Measurements from ENCODE around the gene PDGFRA. TPM values are rescaled to one million over a fixed set of nuclear protein-coding genes. Genes with fewer than 3 reads are reported as not detected.

The PDGFRA gene
- total RNA-seq, 1 donor from 2014 or later, result 91.5 TPM

DNA sequence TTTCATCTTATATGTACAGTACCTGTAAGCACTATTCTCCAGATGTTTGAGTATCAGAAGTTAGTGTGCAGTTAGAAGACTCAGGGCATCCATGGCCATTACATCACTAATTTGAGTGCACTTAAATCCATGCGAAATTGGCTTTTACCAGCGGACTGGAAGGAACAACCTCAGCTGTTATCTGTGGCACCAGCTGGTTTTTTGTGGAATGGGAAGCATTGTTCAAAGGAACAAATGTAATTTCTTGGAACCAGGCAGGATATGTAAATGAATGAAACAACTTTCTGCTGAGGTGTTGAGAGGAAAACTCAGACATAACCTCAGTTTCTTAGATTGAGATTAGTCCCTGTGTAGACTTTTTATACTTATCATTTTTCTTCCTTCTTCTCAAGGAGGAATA lies 60.2 kb downstream of the PDGFRA start:
- Histone ChIP-seq H3K4me3 (no peak overlapping the region), H3K9me3 (no peaks in the 10 kb centered on the region), H3K27ac (no peak overlapping the region), H3K27me3 (no peaks in the 10 kb centered on the region), H3K36me3 (peaks cover 10% of the 10 kb centered on the region), H3K4me1 (no peaks in the 10 kb centered on the region)
- TF ChIP-seq, protein P1, sequence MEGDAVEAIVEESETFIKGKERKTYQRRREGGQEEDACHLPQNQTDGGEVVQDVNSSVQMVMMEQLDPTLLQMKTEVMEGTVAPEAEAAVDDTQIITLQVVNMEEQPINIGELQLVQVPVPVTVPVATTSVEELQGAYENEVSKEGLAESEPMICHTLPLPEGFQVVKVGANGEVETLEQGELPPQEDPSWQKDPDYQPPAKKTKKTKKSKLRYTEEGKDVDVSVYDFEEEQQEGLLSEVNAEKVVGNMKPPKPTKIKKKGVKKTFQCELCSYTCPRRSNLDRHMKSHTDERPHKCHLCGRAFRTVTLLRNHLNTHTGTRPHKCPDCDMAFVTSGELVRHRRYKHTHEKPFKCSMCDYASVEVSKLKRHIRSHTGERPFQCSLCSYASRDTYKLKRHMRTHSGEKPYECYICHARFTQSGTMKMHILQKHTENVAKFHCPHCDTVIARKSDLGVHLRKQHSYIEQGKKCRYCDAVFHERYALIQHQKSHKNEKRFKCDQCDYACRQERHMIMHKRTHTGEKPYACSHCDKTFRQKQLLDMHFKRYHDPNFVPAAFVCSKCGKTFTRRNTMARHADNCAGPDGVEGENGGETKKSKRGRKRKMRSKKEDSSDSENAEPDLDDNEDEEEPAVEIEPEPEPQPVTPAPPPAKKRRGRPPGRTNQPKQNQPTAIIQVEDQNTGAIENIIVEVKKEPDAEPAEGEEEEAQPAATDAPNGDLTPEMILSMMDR (IDR thresholded peaks at IDR 0.05), result no peak
- intact Hi-C loops (cut with DNase I), result no loop called here
- DNase-seq (no peak), ATAC-seq (no peak)

DNA sequence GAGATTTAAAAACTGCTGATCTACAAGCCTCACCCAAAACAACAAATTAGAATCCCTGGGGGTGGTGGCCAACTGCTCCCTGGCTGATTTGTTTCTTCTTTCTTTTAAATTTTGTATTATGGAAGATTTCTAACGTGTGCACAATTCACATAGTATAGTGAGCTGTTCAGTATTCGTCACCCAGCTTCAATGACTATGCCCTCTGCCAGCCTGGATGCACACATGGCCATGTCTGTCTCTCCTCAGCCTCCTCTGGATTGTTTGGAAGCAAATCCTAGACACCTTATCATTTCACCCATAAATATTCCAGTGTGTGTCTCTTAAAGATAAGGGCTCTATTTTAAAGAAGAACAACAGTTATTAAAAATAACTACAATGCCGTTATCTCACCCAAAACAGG lies 61.9 kb downstream of the PDGFRA start:
- Histone ChIP-seq H3K27me3 (no peaks in the 10 kb centered on the region), H3K27ac (no peak overlapping the region), H3K4me3 (no peak overlapping the region), H3K36me3 (peaks cover 10% of the 10 kb centered on the region), H3K9me3 (no peaks in the 10 kb centered on the region), H3K4me1 (no peaks in the 10 kb centered on the region)
- ATAC-seq, result no peak
- TF ChIP-seq, protein P1 (IDR thresholded peaks at IDR 0.05), result no peak
- intact Hi-C loops (cut with DNase I), result no loop called here
- no peak for DNase-seq

DNA sequence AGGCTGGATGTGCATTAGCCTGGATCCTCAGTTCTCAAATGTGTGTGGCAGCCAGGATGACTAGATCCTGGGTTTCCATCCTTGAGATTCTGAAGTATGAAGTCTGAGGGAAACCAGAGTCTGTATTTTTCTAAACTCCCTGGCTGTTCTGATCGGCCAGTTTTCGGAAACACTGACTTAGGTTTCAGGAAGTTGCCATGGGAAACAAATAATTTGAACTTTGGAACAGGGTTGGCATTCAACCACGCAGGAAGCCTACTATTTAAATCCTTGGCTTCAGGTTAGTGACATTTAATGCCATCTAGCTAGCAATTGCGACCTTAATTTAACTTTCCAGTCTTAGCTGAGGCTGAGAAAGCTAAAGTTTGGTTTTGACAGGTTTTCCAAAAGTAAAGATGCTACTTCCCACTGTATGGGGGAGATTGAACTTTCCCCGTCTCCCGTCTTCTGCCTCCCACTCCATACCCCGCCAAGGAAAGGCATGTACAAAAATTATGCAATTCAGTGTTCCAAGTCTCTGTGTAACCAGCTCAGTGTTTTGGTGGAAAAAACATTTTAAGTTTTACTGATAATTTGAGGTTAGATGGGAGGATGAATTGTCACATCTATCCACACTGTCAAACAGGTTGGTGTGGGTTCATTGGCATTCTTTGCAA lies 67.6 kb downstream of the PDGFRA start:
- Histone ChIP-seq H3K36me3 (no peaks in the 10 kb centered on the region), H3K4me1 (no peaks in the 10 kb centered on the region), H3K27ac (no peak overlapping the region), H3K27me3 (no peaks in the 10 kb centered on the region), H3K4me3 (no peak overlapping the region), H3K9me3 (no peaks in the 10 kb centered on the region)
- DNase-seq (no peak), ATAC-seq (no peak)
- intact Hi-C loops (cut with DNase I), result no loop called here
- TF ChIP-seq, protein P1 (IDR thresholded peaks at IDR 0.05), result no peak

DNA sequence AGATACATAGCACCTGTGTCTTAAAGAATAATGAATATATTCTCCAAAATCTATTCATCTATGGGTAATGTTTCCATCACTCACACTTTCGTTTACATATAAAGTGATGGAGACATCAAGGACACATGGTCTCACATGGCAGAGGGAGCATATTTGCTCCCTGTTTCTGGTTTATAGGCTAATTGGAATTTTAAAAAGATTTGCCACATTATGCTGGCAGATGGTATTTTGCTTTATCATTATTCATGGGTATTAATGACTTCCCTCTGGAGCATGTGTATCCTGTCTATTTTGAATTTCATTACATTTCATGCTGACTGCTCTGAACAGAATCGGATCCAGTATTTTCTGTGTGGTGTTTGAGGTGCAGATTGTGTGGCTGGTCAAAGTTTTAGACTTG lies 79.0 kb downstream of the PDGFRA start:
- ATAC-seq (no peak), DNase-seq (no peak)
- TF ChIP-seq, protein P1 (IDR thresholded peaks at IDR 0.05), result no peak
- H3K27ac ChIP-seq, result no peak overlapping the region
- intact Hi-C loops (cut with DNase I), result no loop called here
- H3K4me1 ChIP-seq, result no peaks in the 10 kb centered on the region
- no peaks in the 10 kb centered on the region for H3K36me3 ChIP-seq
- no peak overlapping the region for H3K4me3 ChIP-seq
- no peaks in the 10 kb centered on the region for H3K9me3 ChIP-seq
- H3K27me3 ChIP-seq, result no peaks in the 10 kb centered on the region

DNA sequence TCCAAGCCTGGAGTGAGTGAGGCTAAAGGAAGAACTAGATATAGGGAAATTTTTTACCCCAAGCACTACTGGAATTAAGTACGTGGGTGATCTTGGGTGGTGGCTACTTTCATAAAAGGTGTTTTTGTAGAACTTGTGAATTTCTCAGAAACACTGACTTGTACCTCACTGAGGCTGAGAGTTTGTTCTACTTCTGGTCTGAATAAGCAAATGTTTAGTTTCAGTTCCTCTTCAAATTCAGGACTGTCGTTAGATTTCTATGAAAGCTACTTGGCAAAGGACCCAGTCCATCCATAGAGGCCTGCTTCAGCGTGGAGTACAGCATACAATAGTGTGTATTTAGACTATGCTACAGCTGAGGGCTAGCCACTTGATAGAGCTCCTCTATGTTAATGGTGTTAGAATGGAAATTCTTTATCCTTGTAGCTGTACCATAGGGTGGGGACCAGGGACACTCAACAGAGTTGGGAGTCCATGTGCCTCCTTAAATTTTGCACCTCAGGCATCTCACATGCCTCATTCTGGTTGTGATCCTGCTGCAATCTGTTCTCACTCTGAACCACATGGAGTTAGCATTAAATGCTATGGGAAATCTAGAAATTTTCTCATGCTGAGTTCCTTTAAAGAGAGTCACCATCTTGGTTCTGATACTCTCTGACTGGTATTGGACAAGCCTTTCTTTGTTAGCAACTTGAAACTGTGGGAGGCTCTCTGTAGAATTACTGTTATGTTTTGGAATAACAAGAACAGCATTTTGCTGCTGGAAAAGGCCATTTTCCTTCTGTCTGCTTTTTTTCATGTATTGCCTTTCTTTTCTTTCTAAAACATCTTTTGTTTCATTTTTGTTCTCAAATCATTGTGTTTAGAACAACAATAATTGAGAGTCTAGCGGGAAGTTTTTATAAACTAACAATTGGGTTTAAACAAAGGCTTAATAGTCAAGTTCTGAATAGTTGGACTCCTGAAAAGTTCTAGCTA lies 86.8 kb downstream of the PDGFRA start:
- H3K4me3 ChIP-seq, result no peak overlapping the region
- TF ChIP-seq, protein P1 (IDR thresholded peaks at IDR 0.05), result no peak
- peak; percentile 62 for ATAC-seq
- H3K36me3 ChIP-seq, result no peaks in the 10 kb centered on the region
- intact Hi-C loops (cut with DNase I), result no loop called here
- no peaks in the 10 kb centered on the region for H3K4me1 ChIP-seq
- H3K27me3 ChIP-seq, result no peaks in the 10 kb centered on the region
- H3K9me3 ChIP-seq, result no peaks in the 10 kb centered on the region
- DNase-seq, result no peak
- no peak overlapping the region for H3K27ac ChIP-seq
